Mesodermal cell (in vitro differentiated cells): Measurements from ENCODE around the gene KRT27. TPM values are rescaled to one million over a fixed set of nuclear protein-coding genes. Genes with fewer than 3 reads are reported as not detected.
A peak's percentile ranks its signal among the peaks of the same experiment; 100 is the strongest.

ENCODE experiments used
- H3K27ac ChIP-seq: 2 replicates; pipeline ENCODE4 v1.7.0; 2013; ENCODE audit warnings: mild to moderate bottlenecking, low read depth, low read length, moderate library complexity; ENCODE audit not compliant: severe bottlenecking
- H3K36me3 ChIP-seq: 2 replicates; pipeline ENCODE4 v1.7.1; 2013; ENCODE audit warnings: mild to moderate bottlenecking, low read length, moderate library complexity; ENCODE audit not compliant: control insufficient read depth, insufficient read depth
- H3K4me1 ChIP-seq: one replicate; pipeline ENCODE4 v1.7.1; 2013; ENCODE audit warnings: mild to moderate bottlenecking, low read length; ENCODE audit not compliant: insufficient read depth, control insufficient read depth, poor library complexity, severe bottlenecking
- H3K4me3 ChIP-seq: 2 replicates; pipeline ENCODE4 v1.7.0; 2013; ENCODE audit warnings: low read length, control low read depth, mild to moderate bottlenecking; ENCODE audit not compliant: insufficient read depth, poor library complexity, severe bottlenecking; ENCODE audit errors: extremely low read depth
- H3K9me3 ChIP-seq: 2 replicates; pipeline ENCODE4 v1.7.1; 2013; ENCODE audit warnings: mild to moderate bottlenecking, low read length, moderate library complexity; ENCODE audit not compliant: control insufficient read depth
- WGBS, 2 experiments: methylation state at CpG; one replicate each; pipeline ENCODE4 v1.1.5; 2013; ENCODE audit warnings: missing lambda C conversion rate in 2 of 2; ENCODE audit not compliant: insufficient coverage in 2 of 2; 5-methylcytosine and 5-hydroxymethylcytosine counted together
- polyA plus RNA-seq, 2 experiments: library from polyadenylated mRNA; stranded (reverse); fragments of 50-300 nt; gene quantifications; one replicate each; pipeline ENCODE4 v1.2.3, GENCODE V29; 2013

KRT27 gene, protein sequence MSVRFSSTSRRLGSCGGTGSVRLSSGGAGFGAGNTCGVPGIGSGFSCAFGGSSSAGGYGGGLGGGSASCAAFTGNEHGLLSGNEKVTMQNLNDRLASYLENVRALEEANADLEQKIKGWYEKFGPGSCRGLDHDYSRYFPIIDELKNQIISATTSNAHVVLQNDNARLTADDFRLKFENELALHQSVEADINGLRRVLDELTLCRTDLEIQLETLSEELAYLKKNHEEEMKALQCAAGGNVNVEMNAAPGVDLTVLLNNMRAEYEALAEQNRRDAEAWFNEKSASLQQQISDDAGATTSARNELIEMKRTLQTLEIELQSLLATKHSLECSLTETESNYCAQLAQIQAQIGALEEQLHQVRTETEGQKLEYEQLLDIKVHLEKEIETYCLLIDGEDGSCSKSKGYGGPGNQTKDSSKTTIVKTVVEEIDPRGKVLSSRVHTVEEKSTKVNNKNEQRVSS
- not detected for polyA plus RNA-seq (2013, experiment 1 of 2)
- not detected for polyA plus RNA-seq (2013, experiment 2 of 2)

DNA sequence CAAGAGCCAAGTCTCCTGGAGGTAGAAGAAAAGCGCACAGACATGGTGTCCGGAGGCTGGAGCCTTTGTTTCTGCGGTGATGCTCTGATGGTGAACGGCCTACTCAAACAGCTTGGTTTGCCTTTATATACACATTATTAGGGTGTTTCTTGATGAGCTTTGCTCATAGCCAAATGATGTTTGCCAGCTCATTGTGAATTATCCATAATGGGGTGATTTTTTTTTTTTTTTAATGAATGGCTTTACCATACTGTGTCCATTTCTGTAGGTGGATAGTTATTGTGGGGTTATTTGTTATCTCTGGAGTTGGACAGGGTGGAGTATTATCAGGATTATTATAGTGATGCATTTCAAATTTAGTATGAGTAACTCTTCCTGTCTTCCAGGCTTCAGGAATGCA, at the start of gene KRT27:
Gene KRT27, minus strand, starts transcription at position 101 of the 400 bp plus-strand sequence. Its CDS starts 57 bp downstream, at position 44.
- Histone ChIP-seq H3K9me3 (no peaks in the 10 kb centered on the region), H3K27ac (no peak within 1 kb of the TSS), H3K4me3 (no peak within 1 kb of the TSS), H3K36me3 (no peaks in the 10 kb centered on the region), H3K4me1 (no peaks in the 10 kb centered on the region)
- 90% methylated on average over 2 of the region's 4 CpGs; no CpG with 5 or more reads in 1 of the 2 experiments for WGBS, 2 experiments

DNA sequence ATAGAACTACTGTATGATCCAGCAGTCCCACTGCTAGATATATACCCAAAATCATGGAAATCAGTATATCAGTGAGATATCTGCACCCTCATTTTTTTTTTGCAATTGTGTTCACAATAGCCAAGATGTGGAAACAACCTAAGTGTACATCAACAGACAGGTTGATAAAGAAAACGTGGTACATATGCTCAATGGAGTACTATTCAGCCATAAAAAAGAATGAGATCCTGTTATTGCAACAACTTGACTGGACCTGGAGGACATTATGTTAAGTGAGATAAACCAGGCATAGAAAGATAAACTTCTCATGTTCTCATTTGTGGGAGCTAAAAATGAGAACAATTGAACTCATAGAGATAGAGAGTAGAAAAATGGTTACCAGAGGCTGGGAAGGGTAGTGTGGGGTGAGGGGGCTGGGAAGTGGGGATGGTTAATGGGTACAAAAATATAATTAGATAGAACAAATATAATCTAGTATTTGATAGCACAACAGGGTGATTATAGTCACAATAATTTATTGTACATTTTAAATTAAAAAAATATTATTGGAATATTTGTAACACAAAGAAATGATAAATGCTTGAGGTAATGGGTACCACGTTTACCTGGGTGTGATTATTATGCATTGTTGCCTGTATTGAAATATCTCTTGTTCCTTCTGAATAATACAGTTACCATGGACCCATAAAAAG, 47.9 kb upstream of the KRT27 start:
- WGBS, 2 experiments: 83% methylated on average over 1 of the region's 2 CpGs; no CpG with 5 or more reads in 1 of the 2 experiments
- H3K4me3 ChIP-seq: no peak overlapping the region

DNA sequence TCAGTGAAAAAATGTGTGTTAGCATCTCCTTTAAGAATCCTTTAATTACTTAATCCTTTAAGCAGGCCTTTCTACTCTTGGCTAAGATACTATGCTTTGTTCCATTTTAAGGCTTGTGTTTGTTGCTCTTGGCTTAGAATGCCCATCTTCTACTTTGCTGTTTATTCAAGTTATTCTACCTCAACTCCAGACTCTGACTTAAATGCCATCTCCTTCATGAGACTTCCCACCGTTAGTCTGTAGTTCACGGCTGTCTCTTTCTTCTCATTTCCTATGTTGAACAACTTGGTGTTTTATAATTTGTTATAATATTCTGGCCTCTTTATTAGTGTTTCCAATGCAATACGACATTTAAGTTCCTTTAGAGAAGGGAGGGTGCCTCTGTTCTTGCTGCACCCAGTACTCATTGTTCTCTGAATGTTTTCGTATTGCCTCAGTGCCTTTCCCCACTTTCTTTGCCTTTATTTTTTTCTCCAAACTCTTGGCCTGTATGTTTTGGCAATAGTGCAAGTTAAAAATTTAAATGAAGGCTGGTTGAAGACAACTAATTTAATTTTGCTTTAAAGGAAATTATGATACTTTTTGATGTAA, 46.2 kb upstream of the KRT27 start:
- no peaks in the 10 kb centered on the region for H3K9me3 ChIP-seq
- no peak overlapping the region for H3K4me3 ChIP-seq
- H3K27ac ChIP-seq: no peak overlapping the region
- H3K4me1 ChIP-seq: no peaks in the 10 kb centered on the region
- WGBS, 2 experiments: 80% methylated on average over 1 of the region's 4 CpGs; no CpG with 5 or more reads in 1 of the 2 experiments
- H3K36me3 ChIP-seq: no peaks in the 10 kb centered on the region

More for the DNA sequence above, 47.9 kb upstream of the KRT27 start:
- Histone ChIP-seq H3K27ac (no peak overlapping the region), H3K4me1 (no peaks in the 10 kb centered on the region), H3K9me3 (no peaks in the 10 kb centered on the region), H3K36me3 (peaks cover 7% of the 10 kb centered on the region)

DNA sequence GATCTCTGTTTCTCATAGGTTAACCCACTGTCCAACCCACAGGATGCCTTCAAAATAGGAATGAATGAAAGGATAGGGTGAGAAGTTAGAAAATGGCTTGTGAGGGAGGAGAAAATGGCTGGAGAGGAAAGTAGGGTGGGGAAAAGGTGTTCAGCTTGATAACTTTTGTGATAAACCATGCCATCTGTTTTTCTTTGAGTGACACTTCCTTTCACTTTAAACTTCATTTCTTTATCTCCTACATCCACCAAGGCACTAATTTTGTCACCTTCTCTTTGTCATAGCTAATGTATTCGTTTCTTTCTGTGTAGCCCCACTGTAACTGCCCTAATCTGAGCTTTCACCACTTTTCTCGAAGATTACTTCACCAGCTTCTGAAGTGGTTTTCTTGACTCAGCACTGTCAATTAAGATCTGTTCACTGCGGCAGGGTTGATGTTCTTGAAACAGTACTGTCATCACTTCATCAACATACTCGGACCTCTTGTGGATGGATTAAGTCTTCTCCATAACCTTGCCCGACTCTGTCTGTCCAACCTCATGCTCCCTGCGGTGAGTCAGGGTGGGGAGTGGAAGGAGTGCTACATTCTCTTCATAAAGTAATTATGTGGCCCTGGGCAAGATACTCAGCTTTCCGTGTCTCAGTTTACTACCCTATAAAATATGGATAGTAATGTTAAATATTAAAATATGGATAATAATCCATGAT, 45.5 kb upstream of the KRT27 start:
- WGBS, 2 experiments: 88 to 100% methylated on average over 2 of the region's 7 CpGs

DNA sequence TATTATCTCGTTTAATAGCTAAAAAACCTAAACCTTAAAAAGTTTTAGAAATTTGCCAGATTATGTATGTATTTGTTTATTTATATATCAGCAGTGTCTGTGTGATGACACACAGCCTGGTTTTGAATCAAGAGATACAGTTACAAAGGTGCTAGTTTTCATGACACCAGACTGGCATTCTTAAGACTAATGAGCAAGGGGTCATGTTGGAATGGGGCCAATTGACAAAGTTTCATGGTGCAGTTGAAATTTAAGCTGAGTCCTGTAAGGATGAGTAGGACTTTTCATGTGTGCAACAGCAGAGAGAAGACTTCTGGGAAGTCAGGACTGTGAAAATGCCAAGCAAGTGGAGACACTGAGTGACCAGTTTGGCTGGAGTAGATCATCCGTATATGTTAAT, 43.2 kb upstream of the KRT27 start:
- 100% methylated on average over 1 of the region's 2 CpGs for WGBS, 2 experiments
- no peaks in the 10 kb centered on the region for H3K4me1 ChIP-seq

More for the DNA sequence above, 45.5 kb upstream of the KRT27 start:
- H3K4me1 ChIP-seq: no peaks in the 10 kb centered on the region
- H3K4me3 ChIP-seq: no peak overlapping the region
- H3K9me3 ChIP-seq: no peaks in the 10 kb centered on the region
- H3K27ac ChIP-seq: no peak overlapping the region
- no peaks in the 10 kb centered on the region for H3K36me3 ChIP-seq

DNA sequence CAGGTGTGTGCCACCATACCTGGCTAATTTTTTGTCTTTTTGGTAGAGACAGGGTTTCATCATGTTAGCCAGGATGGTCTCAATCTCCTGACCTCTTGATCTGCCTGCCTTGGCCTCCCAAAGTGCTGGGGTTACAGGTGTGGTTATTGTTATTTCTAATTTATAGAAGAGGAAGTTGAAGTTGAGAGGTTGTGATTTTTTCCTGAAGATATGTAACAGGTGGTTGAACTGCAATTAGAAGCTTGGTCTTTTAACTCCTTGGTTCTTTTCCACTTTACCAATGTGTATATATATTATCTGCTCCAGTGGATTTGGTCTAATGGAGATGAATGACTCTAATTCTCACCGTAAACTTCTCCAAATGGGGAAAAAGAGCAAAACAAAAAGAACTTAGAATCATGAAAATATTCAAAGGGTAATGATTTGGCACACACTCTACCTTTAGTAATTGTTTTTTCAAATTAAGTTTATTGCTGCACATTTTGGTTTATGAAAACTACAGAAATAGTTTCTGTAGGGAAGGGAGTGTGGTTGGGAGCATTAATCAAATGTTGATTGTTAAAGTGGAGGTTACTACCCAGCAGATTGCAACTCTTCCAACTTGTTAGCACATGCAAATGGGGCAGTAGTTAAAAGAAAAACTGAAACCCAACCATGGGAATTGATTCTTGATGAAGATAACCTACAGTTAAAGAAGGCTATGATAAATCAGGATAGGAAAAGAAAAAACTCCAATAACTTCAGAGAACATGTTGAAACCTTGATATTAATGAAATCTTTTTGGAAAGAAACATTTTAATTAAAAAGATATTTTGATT, 41.9 kb upstream of the KRT27 start:
- no peaks in the 10 kb centered on the region for H3K4me1 ChIP-seq
- no CpG with 5 or more reads among the region's 1 CpG for WGBS, 2 experiments

More for the DNA sequence above, 43.2 kb upstream of the KRT27 start:
- Histone ChIP-seq H3K36me3 (no peaks in the 10 kb centered on the region), H3K27ac (no peak overlapping the region), H3K4me3 (no peak overlapping the region), H3K9me3 (no peaks in the 10 kb centered on the region)

DNA sequence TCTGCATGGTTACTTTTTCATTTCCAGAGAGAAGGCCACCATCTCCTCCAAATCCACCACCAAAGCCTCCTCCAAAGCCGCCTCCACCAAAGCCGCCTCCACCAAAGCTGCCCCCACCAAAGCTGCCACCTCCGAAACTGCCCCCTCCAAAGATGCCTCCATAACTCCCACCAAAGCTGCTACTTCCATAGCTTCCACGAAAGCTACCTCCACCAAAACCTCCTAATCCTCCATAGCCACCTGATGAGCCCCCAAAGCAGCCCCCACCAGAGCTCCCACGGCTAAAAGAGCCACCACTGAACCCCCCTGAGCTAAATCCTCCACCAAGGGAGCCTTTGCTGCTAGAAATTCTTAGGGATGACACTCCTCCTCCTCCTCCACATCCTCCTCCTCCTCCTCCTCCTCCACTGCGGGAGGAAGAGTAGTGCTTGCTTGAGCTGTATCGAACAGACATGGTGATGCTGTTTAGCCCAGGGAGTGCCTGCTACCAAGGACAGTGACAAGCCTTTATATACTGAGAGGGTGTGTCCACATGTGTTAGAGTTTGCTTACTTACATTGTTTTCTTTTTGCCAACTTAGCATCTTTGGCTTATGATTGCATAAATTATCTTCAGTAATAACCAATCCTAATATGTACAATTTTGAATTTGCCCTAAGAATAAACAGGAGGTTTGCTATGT, 39.9 kb upstream of the KRT27 start, which contains the start of gene KRT10:
Gene KRT10, minus strand, starts transcription at position 483 of the 681 bp plus-strand sequence. Its CDS starts 29 bp downstream, at position 454.
- no peaks in the 10 kb centered on the region for H3K9me3 ChIP-seq
- H3K4me3 ChIP-seq: no peak within 1 kb of the TSS
- no peak within 1 kb of the TSS for H3K27ac ChIP-seq
- no peaks in the 10 kb centered on the region for H3K4me1 ChIP-seq
- peaks cover 5% of the 10 kb centered on the region for H3K36me3 ChIP-seq
- 70 to 95% methylated on average over 2 to 3 of the region's 7 CpGs for WGBS, 2 experiments

More for the DNA sequence above, 41.9 kb upstream of the KRT27 start:
- Histone ChIP-seq H3K4me3 (no peak overlapping the region), H3K36me3 (no peaks in the 10 kb centered on the region), H3K9me3 (no peaks in the 10 kb centered on the region), H3K27ac (no peak overlapping the region)

DNA sequence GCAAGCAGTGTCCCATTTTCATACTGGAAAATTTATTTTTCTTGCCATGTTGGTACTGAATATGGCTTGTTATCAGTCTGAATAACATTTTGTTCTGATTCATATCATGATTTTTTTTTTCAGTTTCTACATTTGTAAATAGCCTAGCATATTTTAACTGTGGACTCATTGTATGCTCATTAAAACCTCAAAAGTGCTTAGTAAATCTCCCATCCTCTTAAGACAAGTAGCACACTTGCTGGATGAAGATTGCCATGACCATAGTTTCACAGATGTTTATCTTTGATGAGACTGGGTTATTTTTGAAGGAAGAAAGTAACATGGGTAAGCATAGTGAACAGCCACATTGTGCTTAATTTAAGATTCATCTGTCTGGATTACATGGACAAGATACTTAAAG, 39.2 kb upstream of the KRT27 start:
- H3K36me3 ChIP-seq: peaks cover 10% of the 10 kb centered on the region
- H3K4me3 ChIP-seq: no peak overlapping the region
- H3K9me3 ChIP-seq: no peaks in the 10 kb centered on the region
- H3K27ac ChIP-seq: no peak overlapping the region
- H3K4me1 ChIP-seq: no peaks in the 10 kb centered on the region

DNA sequence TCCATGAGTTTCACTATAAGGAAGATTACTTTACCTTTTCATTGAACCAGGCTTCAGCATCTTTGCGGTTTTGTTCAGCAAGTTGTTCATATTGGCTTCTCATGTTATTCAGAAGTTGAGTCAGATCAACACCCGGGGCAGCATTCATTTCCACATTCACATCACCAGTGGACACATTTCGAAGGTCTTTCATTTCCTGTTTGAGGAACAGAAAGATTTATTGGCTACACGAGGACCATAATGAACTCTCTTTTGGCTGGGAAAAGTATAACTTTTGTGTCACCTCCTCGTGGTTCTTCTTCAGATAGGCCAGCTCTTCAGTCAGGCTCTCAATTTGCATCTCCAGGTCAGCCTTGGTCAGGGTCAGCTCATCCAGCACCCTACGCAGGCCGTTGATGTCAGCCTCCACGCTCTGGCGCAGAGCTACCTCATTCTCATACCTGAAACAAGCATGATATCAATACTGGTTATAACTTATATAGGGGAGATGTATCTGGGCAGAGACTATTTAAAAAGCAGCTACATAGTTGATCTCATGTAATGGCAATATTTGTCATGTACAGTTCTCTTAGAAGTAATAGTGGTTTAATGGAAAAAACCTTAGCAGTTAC, 38.0 kb upstream of the KRT27 start:
- peak overlapping the region; percentile 58 for H3K4me3 ChIP-seq
- no peaks in the 10 kb centered on the region for H3K9me3 ChIP-seq
- 93 to 97% methylated on average over 4 of the region's 9 CpGs for WGBS, 2 experiments
- no peaks in the 10 kb centered on the region for H3K4me1 ChIP-seq
- no peak overlapping the region for H3K27ac ChIP-seq
- peaks cover 10% of the 10 kb centered on the region for H3K36me3 ChIP-seq
